PC-9 (cell line): ENCODE measurements around the gene CWC22. TPM values are rescaled to one million over a fixed set of nuclear protein-coding genes. Genes with fewer than 3 reads are reported as not detected.
"Not testable (repeated sequence)": the region's sequence is repeated elsewhere in the genome, so short reads cannot be mapped to it uniquely, and the experiment has no call there.

Experiments used
- Bru-seq: library from RNA; stranded (reverse); fragments of 400-500 nt; gene quantifications from one replicate; lab custom pipeline; 2021; lab: Mats Ljungman, UMichigan
- BruChase-seq, 2 experiments: library from RNA; stranded (reverse); fragments of 400-500 nt; gene quantifications; one replicate each; lab custom pipeline; 2021; lab: Mats Ljungman, UMichigan
- BruUV-seq: library from RNA; stranded (reverse); fragments of 400-500 nt; replicated peaks from 2 replicates; lab custom pipeline; 2021; lab: Mats Ljungman, UMichigan
- CTCF ChIA-PET: fragments of 300-600 bp; sonication (Branson Sonifier 250); formaldehyde crosslinking; loops from one replicate; lab custom pipeline; 2022; ENCODE audit warnings: antibody characterized with exemption; lab: Charles Lee
- POLR2A ChIA-PET: fragments of 300-600 bp; sonication (Branson Sonifier 250); formaldehyde crosslinking; loops from one replicate; lab custom pipeline; 2022; ENCODE audit warnings: antibody characterized with exemption; ENCODE audit not compliant: unreplicated experiment; lab: Charles Lee
- DNase-seq, 2 experiments: peaks; one replicate each; pipeline versions ENCODE4 v3.0.0 to v3.0.0-alpha.2; 2015 to 2022; ENCODE audit warnings: mixed read lengths in 1 of 2
- H2AFZ ChIP-seq: fragments of 200-600 bp; sonication (generic); 2 replicates; pipeline ENCODE4 v1.8.1; 2017; ENCODE audit warnings: antibody characterized with exemption
- H3F3A ChIP-seq: fragments of 200-600 bp; sonication (generic); 2 replicates; pipeline ENCODE4 v1.8.1; 2017; ENCODE audit warnings: antibody characterized with exemption, mild to moderate bottlenecking, low read depth; ENCODE audit not compliant: insufficient read depth
- H3K27ac ChIP-seq: fragments of 200-600 bp; sonication (generic); 2 replicates; pipeline ENCODE4 v1.6.1; 2016; ENCODE audit warnings: mixed run types
- H3K27me3 ChIP-seq: fragments of 200-600 bp; sonication (generic); 2 replicates; pipeline ENCODE4 v1.6.1; 2016; ENCODE audit warnings: low read depth, mixed run types; ENCODE audit not compliant: insufficient read depth
- H3K36me3 ChIP-seq: fragments of 200-600 bp; sonication (generic); 2 replicates; pipeline ENCODE4 v1.6.1; 2016; ENCODE audit warnings: low read depth, mixed run types
- H3K4me1 ChIP-seq: fragments of 200-600 bp; sonication (generic); replicated peaks from 2 replicates; pipeline ENCODE4 v1.6.1; 2016; ENCODE audit warnings: mixed run types; ENCODE audit not compliant: insufficient read depth
- H3K4me2 ChIP-seq: fragments of 200-600 bp; sonication (generic); 2 replicates; pipeline ENCODE4 v1.6.1; 2017; ENCODE audit warnings: mixed run types
- H3K4me3 ChIP-seq: fragments of 200-600 bp; sonication (generic); 2 replicates; pipeline ENCODE4 v1.6.1; 2016; ENCODE audit warnings: mixed run types
- H3K79me2 ChIP-seq: fragments of 200-600 bp; sonication (generic); 2 replicates; pipeline ENCODE4 v1.6.1; 2017; ENCODE audit warnings: low read depth, mixed run types
- H3K9me2 ChIP-seq: fragments of 200-600 bp; sonication (generic); 2 replicates; pipeline ENCODE4 v1.8.1; 2017; ENCODE audit warnings: mild to moderate bottlenecking; ENCODE audit not compliant: insufficient read depth
- H3K9me3 ChIP-seq: fragments of 200-600 bp; sonication (generic); 2 replicates; pipeline ENCODE4 v1.8.1; 2016; ENCODE audit warnings: low read depth; ENCODE audit not compliant: insufficient read depth
- H4K20me1 ChIP-seq: fragments of 200-600 bp; sonication (generic); 2 replicates; pipeline ENCODE4 v1.8.1; 2017; ENCODE audit not compliant: insufficient read depth
- CTCF ChIP-seq: fragments of 200-600 bp; sonication (generic); conservative IDR thresholded peaks from 2 replicates; pipeline ENCODE4 v1.6.1; 2017; ENCODE audit warnings: mixed run types, antibody characterized with exemption, mild to moderate bottlenecking, moderate library complexity
- EZH2 ChIP-seq: fragments of 200-600 bp; sonication (generic); IDR thresholded peaks from 2 replicates; pipeline ENCODE4 v1.8.0; 2017; ENCODE audit warnings: antibody characterized with exemption, low read depth
- intact Hi-C: fragments of 100-400 bp; cut with micrococcal nuclease; formaldehyde crosslinking; loops from one replicate; pipeline ENCODE4 v1.10.0; 2022; ENCODE audit not compliant: unreplicated experiment
- long read RNA-seq: library from polyadenylated mRNA; stranded (forward); transcript quantifications from one replicate; pipeline ENCODE4 v2.0.0, GENCODE V29; 2022
- total RNA-seq: library from RNA; stranded (reverse); gene quantifications from 2 replicates; pipeline ENCODE4 v1.2.3, GENCODE V29; 2021

CWC22 gene
- total RNA-seq (31.2 and 35.2 TPM in 2 replicates), Bru-seq, nascent RNA (percentile 94 among the genes with signal in this experiment), BruChase-seq, experiment 1, labeled RNA remaining after a 2-hour chase (percentile 86 among the genes with signal in this experiment), BruChase-seq, experiment 2, labeled RNA remaining after a 6-hour chase (percentile 84 among the genes with signal in this experiment)
- long read RNA-seq, transcript CWC22-201 (20 exons, 2,392 nt) = major isoform, 42 of 58 reads
- long read RNA-seq, partial matches to known transcripts = 11 of 58 reads
- long read RNA-seq, other reads (novel, unspliced or antisense) = 5 of 58 reads

DNA sequence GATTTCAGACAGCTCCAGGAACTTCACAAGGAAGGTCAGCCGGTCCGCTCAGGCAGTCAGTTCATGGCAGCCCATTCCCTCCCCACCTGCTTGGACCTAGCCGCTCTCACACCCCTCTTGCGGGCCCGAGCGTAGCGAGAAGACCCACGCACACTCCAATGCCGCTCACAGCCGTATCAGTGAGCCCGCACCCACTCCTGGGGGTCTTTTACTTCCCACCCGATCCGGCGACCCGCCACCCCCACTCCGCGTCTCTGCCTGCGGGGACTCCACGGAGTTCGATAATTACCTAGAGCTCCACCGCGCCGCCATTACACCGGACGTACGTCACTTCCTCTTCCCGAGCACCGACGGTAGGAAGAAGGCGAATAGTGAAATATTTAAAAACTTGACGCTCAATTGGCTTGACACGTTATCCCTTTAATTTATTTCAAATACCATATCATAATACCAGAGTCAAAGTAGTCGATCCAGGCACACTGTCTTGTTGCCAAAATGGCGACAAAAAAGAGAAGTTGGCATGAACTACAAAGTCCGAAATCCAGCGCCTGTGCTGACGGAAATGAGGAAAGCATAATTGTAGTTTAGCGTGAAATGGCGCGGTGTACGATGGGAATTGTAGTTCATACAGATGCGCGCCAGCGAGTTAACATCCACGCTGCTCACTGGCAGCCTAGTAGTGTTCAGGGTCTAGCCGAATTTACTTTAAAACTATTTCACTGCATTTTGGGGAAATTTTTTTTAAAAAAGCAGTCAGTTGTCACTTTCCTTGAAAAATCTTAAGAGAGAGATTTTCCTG lies at the start of gene CWC22:
TSS of gene CWC22 (minus strand) at position 517 of the 799 bp plus-strand sequence. CDS start 13,956 bp downstream, outside the sequence.
- Histone ChIP-seq H3F3A (peaks cover 3% of the 10 kb centered on the region; the same call in 1 of the 2 replicates), H3K4me1 (peaks cover 34% of the 10 kb centered on the region), H3K9me2 (no peaks in the 10 kb centered on the region), H3K27me3 (no peaks in the 10 kb centered on the region), H3K4me3 (peak within 1 kb of the TSS; percentile 94), H3K79me2 (peaks cover 49% of the 10 kb centered on the region), H3K4me2 (peak within 1 kb of the TSS; percentile 100), H2AFZ (peak within 1 kb of the TSS; percentile 94), H4K20me1 (0 out of 2 replicates have a peak, but pooled peaks cover 3% of the 10 kb centered on the region), H3K36me3 (no peaks in the 10 kb centered on the region), H3K27ac (peak within 1 kb of the TSS; percentile 80), H3K9me3 (no peaks in the 10 kb centered on the region)
- intact Hi-C loops = no loop called here
- no TSS peak for BruUV-seq
- ChIA-PET CTCF (no interaction called here), POLR2A (interaction anchor here (0.6 kb wide), 2 partner anchors 476 to 1953 kb away, joined by 3 to 8 read pairs; no protein-coding TSS in a partner anchor)
- DNase-seq = peak; percentile 83 to 85
- TF ChIP-seq CTCF = no peak
- no peak for TF ChIP-seq EZH2

- H2AFZ ChIP-seq = no peak overlapping the region
- H3K9me2 ChIP-seq = no peaks in the 10 kb centered on the region; the same call in 1 of the 2 replicates
- ChIA-PET CTCF (no interaction called here), POLR2A (no interaction called here)
- BruUV-seq = no TSS peak
- no peaks in the 10 kb centered on the region for H3K9me3 ChIP-seq
- TF ChIP-seq EZH2 = no peak
- TF ChIP-seq CTCF = no peak
- H3K27ac ChIP-seq = no peak overlapping the region
- intact Hi-C loops = no loop called here
- no peaks in the 10 kb centered on the region for H3F3A ChIP-seq
- no peaks in the 10 kb centered on the region for H3K27me3 ChIP-seq
- H3K36me3 ChIP-seq = no peaks in the 10 kb centered on the region
- no peaks in the 10 kb centered on the region for H3K4me1 ChIP-seq
- H3K4me2 ChIP-seq = no peak overlapping the region
- no peaks in the 10 kb centered on the region for H4K20me1 ChIP-seq
- H3K79me2 ChIP-seq = no peaks in the 10 kb centered on the region
- DNase-seq = no peak
- H3K4me3 ChIP-seq = no peak overlapping the region
Observed at GRCh38 chr2:180056367-180057118, 49.4 kb upstream of the CWC22 start.

- H3K9me3 ChIP-seq, H2AFZ ChIP-seq, POLR2A ChIA-PET, H3K4me2 ChIP-seq, H3K9me2 ChIP-seq, H3K4me3 ChIP-seq, H3K27ac ChIP-seq, DNase-seq, intact Hi-C loops, H3K4me1 ChIP-seq, CTCF ChIA-PET, H4K20me1 ChIP-seq, H3K36me3 ChIP-seq, H3K79me2 ChIP-seq, BruUV-seq, H3K27me3 ChIP-seq, H3F3A ChIP-seq: not testable (repeated sequence)
Observed at GRCh38 chr2:180054576-180054975, 47.5 kb upstream of the CWC22 start.
